Nasal cavity respiratory epithelium epithelial cell of viscerocranial mucosa (primary cell): ENCODE data around the gene IFT52. TPM values are rescaled to one million over a fixed set of nuclear protein-coding genes. Genes with fewer than 3 reads are reported as not detected.

ENCODE experiments used
- total RNA-seq: library from RNA; depleted of rRNA; stranded (reverse); fragments of >200 nt; gene quantifications from 2 replicates; pipeline ENCODE4 v1.2.3, GENCODE V29; 2014

Gene IFT52, protein sequence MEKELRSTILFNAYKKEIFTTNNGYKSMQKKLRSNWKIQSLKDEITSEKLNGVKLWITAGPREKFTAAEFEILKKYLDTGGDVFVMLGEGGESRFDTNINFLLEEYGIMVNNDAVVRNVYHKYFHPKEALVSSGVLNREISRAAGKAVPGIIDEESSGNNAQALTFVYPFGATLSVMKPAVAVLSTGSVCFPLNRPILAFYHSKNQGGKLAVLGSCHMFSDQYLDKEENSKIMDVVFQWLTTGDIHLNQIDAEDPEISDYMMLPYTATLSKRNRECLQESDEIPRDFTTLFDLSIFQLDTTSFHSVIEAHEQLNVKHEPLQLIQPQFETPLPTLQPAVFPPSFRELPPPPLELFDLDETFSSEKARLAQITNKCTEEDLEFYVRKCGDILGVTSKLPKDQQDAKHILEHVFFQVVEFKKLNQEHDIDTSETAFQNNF
- total RNA-seq, result 19.1 and 22.6 TPM in 2 replicates

GRCh38 chr20:43590392-43591303, at the start of gene IFT52:
Gene IFT52 (plus strand): TSS chr20:43590937. CDS start chr20:43594699, 3,762 bp downstream.

GRCh38 chr20:43558412-43559146, 32.2 kb upstream of the IFT52 start, which contains the start of gene SGK2:
Gene SGK2 (plus strand): TSS chr20:43559027. CDS start chr20:43566496, 7,469 bp downstream.

GRCh38 chr20:43666376-43667328, 75.9 kb downstream of the IFT52 start, which contains the start of gene MYBL2:
Gene MYBL2 (plus strand): TSS chr20:43667114. CDS start chr20:43667284, 170 bp downstream.

Other genes with a start within 250 kb of the IFT52 start
- gene SRSF6, start 133.0 kb upstream of the IFT52 start, total RNA-seq, result 39.3 and 58.4 TPM in 2 replicates
- 3.1 and 7.0 TPM in 2 replicates for gene L3MBTL1, start 83.2 kb upstream of the IFT52 start, total RNA-seq
- under 0.01 and 0.93 TPM in 2 replicates for gene SGK2, start 31.9 kb upstream of the IFT52 start, total RNA-seq
- 0.07 and 0.34 TPM in 2 replicates for gene MYBL2, start 76.2 kb downstream of the IFT52 start, total RNA-seq
- not detected in 2 replicates for gene GTSF1L, start 136.1 kb downstream of the IFT52 start, total RNA-seq